Activated CD8-positive, alpha-beta T cell treated with anti-CD3 and anti-CD28 coated beads for 36 hours (primary cell): ENCODE results near the gene RETN. TPM values are rescaled to one million over a fixed set of nuclear protein-coding genes. Genes with fewer than 3 reads are reported as not detected.
"Not testable (repeated sequence)": the region's sequence is repeated elsewhere in the genome, so short reads cannot be mapped to it uniquely, and the experiment has no call there.

Experiments
- ATAC-seq: fragments of 200-7000 bp; cut with Tn5 transposase; one replicate; pipeline ENCODE4 v1.10.0; 2021; ENCODE audit warnings: mild to moderate bottlenecking, moderate library complexity
- CTCF ChIA-PET: fragments of 350-600 bp; sonication (Branson Sonifier 250); formaldehyde crosslinking; loops from one replicate; lab custom pipeline; 2021; ENCODE audit warnings: antibody characterized with exemption; lab: Charles Lee
- POLR2A ChIA-PET: fragments of 350-600 bp; sonication (Branson Sonifier 250); formaldehyde crosslinking; loops from one replicate; lab custom pipeline; 2021; ENCODE audit warnings: antibody characterized with exemption; lab: Charles Lee
- DNase-seq: peaks from one replicate; pipeline ENCODE4 v3.0.0-alpha.2; 2020
- H3K27ac Mint-ChIP-seq: one replicate; pipeline ENCODE4 v1.8.0; 2021; ENCODE audit warnings: mild to moderate bottlenecking, mixed read lengths
- H3K27me3 Mint-ChIP-seq: one replicate; pipeline ENCODE4 v1.8.0; 2021; ENCODE audit warnings: mixed read lengths
- H3K36me3 Mint-ChIP-seq: one replicate; pipeline ENCODE4 v1.8.0; 2021; ENCODE audit warnings: low read depth, mixed read lengths
- H3K4me1 Mint-ChIP-seq: one replicate; pipeline ENCODE4 v1.8.0; 2021; ENCODE audit warnings: low read depth, mixed read lengths
- H3K4me3 Mint-ChIP-seq: one replicate; pipeline ENCODE4 v1.8.0; 2021; ENCODE audit warnings: mild to moderate bottlenecking, moderate library complexity, mixed read lengths
- H3K9me3 Mint-ChIP-seq: one replicate; pipeline ENCODE4 v1.8.0; 2021; ENCODE audit warnings: mixed read lengths
- CTCF ChIP-seq: fragments of 200-600 bp; IDR thresholded peaks from one replicate; pipeline ENCODE4 v1.8.0; 2022; ENCODE audit warnings: antibody characterized with exemption, mild to moderate bottlenecking
- intact Hi-C: fragments of 100-400 bp; cut with micrococcal nuclease; formaldehyde crosslinking; loops from one replicate; pipeline ENCODE4 v1.10.0; 2022
- total RNA-seq, 2 experiments: library from RNA; stranded (reverse); gene quantifications; one replicate each; pipeline ENCODE4 v1.2.3, GENCODE V29; 2021

The RETN gene
- total RNA-seq, 2 experiments from 2014 or later: not detected

- no peaks in the 10 kb centered on the region for H3K27me3 Mint-ChIP-seq
- H3K27ac Mint-ChIP-seq: no peak overlapping the region
- DNase-seq (no peak), ATAC-seq (no peak)
- intact Hi-C loops: no loop called here
- no peak for TF ChIP-seq CTCF
- no peak overlapping the region for H3K4me3 Mint-ChIP-seq
- CTCF ChIA-PET: interaction anchor here (1.2 to 1.9 kb wide), 4 partner anchors 10 to 158 kb away, joined by 3 to 6 read pairs (median 6); partner anchors contain the start of gene TRAPPC5
- peaks cover 19% of the 10 kb centered on the region for H3K4me1 Mint-ChIP-seq
- H3K9me3 Mint-ChIP-seq: peaks cover 6% of the 10 kb centered on the region
- H3K36me3 Mint-ChIP-seq: peaks cover 18% of the 10 kb centered on the region
- POLR2A ChIA-PET: interaction anchor here (0.9 to 1.3 kb wide), 3 partner anchors 9 to 40 kb away, joined by 3 to 10 read pairs (median 3); partner anchors contain the start of genes PET100 and XAB2
Measured at GRCh38 chr19:7641290-7642276, 27.3 kb upstream of the RETN start.

GRCh38 chr19:7642295-7643030 is 26.4 kb upstream of the RETN start:
- Mint-ChIP-seq H3K4me3 (no peak overlapping the region), H3K27me3 (no peaks in the 10 kb centered on the region), H3K9me3 (peaks cover 6% of the 10 kb centered on the region), H3K27ac (no peak overlapping the region), H3K36me3 (peaks cover 18% of the 10 kb centered on the region), H3K4me1 (peaks cover 16% of the 10 kb centered on the region)
- no peak for ATAC-seq
- intact Hi-C loops: no loop called here
- no peak for DNase-seq
- CTCF ChIA-PET: interaction anchor here (1.2 to 1.9 kb wide), 4 partner anchors 10 to 157 kb away, joined by 3 to 6 read pairs (median 6); partner anchors contain the start of gene TRAPPC5
- POLR2A ChIA-PET: interaction anchor here (1.0 to 1.2 kb wide), 2 partner anchors 15 to 16 kb away, joined by 3 read pairs; no protein-coding TSS in a partner anchor
- TF ChIP-seq CTCF: no peak

GRCh38 chr19:7643031-7643415 is 25.8 kb upstream of the RETN start:
- Mint-ChIP-seq H3K9me3 (peaks cover 6% of the 10 kb centered on the region), H3K4me1 (peaks cover 11% of the 10 kb centered on the region), H3K36me3 (peaks cover 18% of the 10 kb centered on the region), H3K4me3 (no peak overlapping the region), H3K27me3 (no peaks in the 10 kb centered on the region), H3K27ac (no peak overlapping the region)
- no peak for TF ChIP-seq CTCF
- ChIA-PET CTCF (interaction anchor here (1.3 to 1.7 kb wide), 2 partner anchors 9 to 157 kb away, joined by 5 to 6 read pairs; no protein-coding TSS in a partner anchor), POLR2A (interaction anchor here (1.0 to 1.2 kb wide), 2 partner anchors 14 to 17 kb away, joined by 3 read pairs; no protein-coding TSS in a partner anchor)
- DNase-seq (no peak), ATAC-seq (no peak)
- intact Hi-C loops: no loop called here

- peak; percentile 48 for DNase-seq
- CTCF ChIA-PET, intact Hi-C loops, H3K27ac Mint-ChIP-seq, H3K27me3 Mint-ChIP-seq, H3K9me3 Mint-ChIP-seq, H3K4me3 Mint-ChIP-seq: not testable (repeated sequence)
- Mint-ChIP-seq H3K4me1 (peaks cover 11% of the 10 kb centered on the region), H3K36me3 (peaks cover 18% of the 10 kb centered on the region)
- POLR2A ChIA-PET: interaction anchor here (0.9 to 1.4 kb wide), 3 partner anchors 13 to 18 kb away, joined by 3 to 4 read pairs (median 3); no protein-coding TSS in a partner anchor
- ATAC-seq: peak; percentile 55
Measured at GRCh38 chr19:7643629-7644549, 25.0 kb upstream of the RETN start.
